ENCODE measurements around the gene SNX21. TPM values are rescaled to one million over a fixed set of nuclear protein-coding genes. Genes with fewer than 3 reads are reported as not detected.
"Not testable (repeated sequence)": the region's sequence is repeated elsewhere in the genome, so short reads cannot be mapped to it uniquely, and the experiment has no call there.

Gene SNX21
- total and polyA plus RNA-seq, 2 experiments from 2014 or later = 42.7 to 270 TPM

GRCh38 chr20:45867136-45867818 is 33.7 kb downstream of the SNX21 start:
- Histone ChIP-seq H3K4me3 (no peak overlapping the region), H3K27me3 (no peaks in the 10 kb centered on the region), H3K36me3 (no peaks in the 10 kb centered on the region), H3K27ac (no peak overlapping the region), H3K9me3 (ENCODE audit: low read depth) (no peaks in the 10 kb centered on the region), H3K4me1 (ENCODE audit: low read depth) (no peaks in the 10 kb centered on the region)
- TF ChIP-seq CTCF (IDR thresholded peaks at IDR 0.05; ENCODE audit: low read depth, low read length) = no peak
- no peak for DNase-seq (ENCODE audit: low read depth in 1 of 2, low spot score in 1 of 2)

DNA sequence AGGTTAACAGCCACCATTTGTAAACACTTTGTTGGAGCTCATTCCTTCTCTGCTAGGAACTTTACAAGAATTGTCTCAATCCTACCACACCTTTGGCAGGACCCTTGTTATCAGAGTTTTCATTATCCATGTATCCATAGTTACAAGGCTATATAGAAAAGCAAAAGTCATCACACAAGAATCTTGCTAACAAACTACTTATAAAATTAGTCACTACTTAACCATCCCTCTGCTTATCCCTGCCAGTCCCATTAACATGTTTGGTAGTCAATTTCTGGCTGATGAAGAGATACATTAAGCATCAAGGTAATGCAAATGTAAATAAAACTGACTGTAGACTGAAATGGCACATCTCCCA is 34.2 kb downstream of the SNX21 start:
- H3K4me3 ChIP-seq = no peak overlapping the region
- H3K27ac ChIP-seq = no peak overlapping the region
- no peaks in the 10 kb centered on the region for H3K9me3 ChIP-seq (ENCODE audit: low read depth)
- TF ChIP-seq CTCF (IDR thresholded peaks at IDR 0.05; ENCODE audit: low read depth, low read length) = no peak
- H3K27me3 ChIP-seq = no peaks in the 10 kb centered on the region
- no peaks in the 10 kb centered on the region for H3K4me1 ChIP-seq (ENCODE audit: low read depth)
- no peaks in the 10 kb centered on the region for H3K36me3 ChIP-seq
- peak in 1 of 2 donors; percentile 24 for DNase-seq (ENCODE audit: low read depth in 1 of 2, low spot score in 1 of 2)

DNA sequence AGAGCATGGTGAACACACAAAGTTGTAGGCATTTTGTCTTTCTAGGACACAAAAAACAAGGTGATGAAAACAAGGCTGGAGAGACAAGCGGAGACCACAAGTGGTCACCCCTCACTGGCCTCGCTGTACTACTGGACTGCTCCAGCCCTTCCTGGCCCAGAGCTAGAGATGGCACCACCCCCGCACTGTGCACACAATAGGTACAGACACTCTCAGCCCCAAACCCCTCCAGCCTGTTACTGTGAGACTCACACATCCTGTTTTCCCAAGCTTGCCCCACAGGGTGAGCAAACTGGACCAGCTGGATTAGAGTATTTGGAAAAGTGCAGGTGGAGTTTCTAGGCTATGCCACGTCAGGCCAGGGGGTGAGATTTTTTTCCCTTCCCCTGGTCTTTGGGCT is 39.0 kb downstream of the SNX21 start:
- no peak overlapping the region for H3K4me3 ChIP-seq
- no peaks in the 10 kb centered on the region for H3K9me3 ChIP-seq (ENCODE audit: low read depth)
- no peak overlapping the region for H3K27ac ChIP-seq
- no peak for DNase-seq (ENCODE audit: low read depth in 1 of 2, low spot score in 1 of 2)
- H3K4me1 ChIP-seq (ENCODE audit: low read depth) = no peaks in the 10 kb centered on the region
- TF ChIP-seq CTCF (IDR thresholded peaks at IDR 0.05; ENCODE audit: low read depth, low read length) = no peak
- no peaks in the 10 kb centered on the region for H3K27me3 ChIP-seq
- H3K36me3 ChIP-seq = peaks cover 10% of the 10 kb centered on the region

GRCh38 chr20:45873409-45874103 is 40.0 kb downstream of the SNX21 start:
- DNase-seq (ENCODE audit: low read depth in 1 of 2, low spot score in 1 of 2) = no peak
- H3K27me3 ChIP-seq = no peaks in the 10 kb centered on the region
- no peak for TF ChIP-seq CTCF (IDR thresholded peaks at IDR 0.05; ENCODE audit: low read depth, low read length)
- no peak overlapping the region for H3K27ac ChIP-seq
- peaks cover 12% of the 10 kb centered on the region for H3K36me3 ChIP-seq
- no peaks in the 10 kb centered on the region for H3K4me1 ChIP-seq (ENCODE audit: low read depth)
- no peak overlapping the region for H3K4me3 ChIP-seq
- H3K9me3 ChIP-seq (ENCODE audit: low read depth) = no peaks in the 10 kb centered on the region

GRCh38 chr20:45874104-45874481 is 40.5 kb downstream of the SNX21 start:
- not testable (repeated sequence) for H3K27me3 ChIP-seq; H3K9me3 ChIP-seq (ENCODE audit: low read depth); H3K4me1 ChIP-seq (ENCODE audit: low read depth); DNase-seq (ENCODE audit: low read depth in 1 of 2, low spot score in 1 of 2); H3K4me3 ChIP-seq; H3K27ac ChIP-seq
- peaks cover 16% of the 10 kb centered on the region for H3K36me3 ChIP-seq

DNA sequence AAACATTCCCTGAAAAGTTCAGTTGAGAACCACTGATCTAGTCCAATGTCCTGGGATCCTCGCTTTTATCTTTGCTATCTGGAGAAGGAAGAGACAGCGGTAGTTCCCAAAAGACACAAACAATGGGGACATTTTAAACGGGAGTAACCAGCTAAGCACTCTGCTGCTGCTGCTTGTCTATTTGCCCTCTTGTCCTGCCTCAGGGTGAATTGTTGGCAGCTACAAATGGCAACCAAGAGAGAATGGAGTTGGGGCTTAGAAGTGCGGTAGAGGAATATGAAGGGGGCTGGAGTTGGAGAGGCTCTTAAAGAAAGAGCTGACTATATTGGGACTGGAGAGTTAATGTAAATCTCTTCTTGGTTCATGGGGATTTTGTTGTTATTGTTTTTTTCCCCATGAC is 41.0 kb downstream of the SNX21 start:
- no peak for TF ChIP-seq CTCF (IDR thresholded peaks at IDR 0.05; ENCODE audit: low read depth, low read length)
- H3K4me1 ChIP-seq (ENCODE audit: low read depth) = no peaks in the 10 kb centered on the region
- H3K27me3 ChIP-seq = no peaks in the 10 kb centered on the region
- peaks cover 16% of the 10 kb centered on the region for H3K36me3 ChIP-seq
- H3K9me3 ChIP-seq (ENCODE audit: low read depth) = no peaks in the 10 kb centered on the region
- no peak overlapping the region for H3K27ac ChIP-seq
- no peak for DNase-seq (ENCODE audit: low read depth in 1 of 2, low spot score in 1 of 2)
- H3K4me3 ChIP-seq = no peak overlapping the region

All from cardiac muscle cell (in vitro differentiated cells and primary cell).